Left lung (tissue), 10 donors: Measurements from ENCODE around the gene ZDHHC8. TPM values are rescaled to one million over a fixed set of nuclear protein-coding genes. Genes with fewer than 3 reads are reported as not detected.

Source experiments
- ATAC-seq: fragments of 200-7000 bp; cut with Tn5 transposase; one replicate; pipeline ENCODE4 v1.9.1; 2020; ENCODE audit warnings: moderate library complexity
- DNase-seq, 4 donors: peaks; one replicate each; pipeline ENCODE4 v3.0.0-alpha.2; 2013 to 2020
- H3K27ac ChIP-seq, 2 donors: fragments of 200-600 bp; sonication (generic) in 1 of 2; one replicate each; pipeline versions ENCODE4 v1.5.0 to v1.8.0; 2020 to 2021
- H3K27me3 ChIP-seq, 2 donors: fragments of 200-600 bp; sonication (generic) in 1 of 2; one replicate each; pipeline versions ENCODE4 v1.5.0 to v1.8.0; 2020 to 2021
- H3K36me3 ChIP-seq, 2 donors: fragments of 200-600 bp; sonication (generic) in 1 of 2; one replicate each; pipeline versions ENCODE4 v1.5.0 to v1.8.0; 2020 to 2021
- H3K4me1 ChIP-seq, 2 donors: fragments of 200-600 bp; one replicate each; pipeline ENCODE4 v1.8.0; 2021
- H3K4me3 ChIP-seq, 2 donors: fragments of 200-600 bp; sonication (generic) in 1 of 2; one replicate each; pipeline versions ENCODE4 v1.5.0 to v1.8.0; 2020 to 2021; ENCODE audit warnings: mild to moderate bottlenecking in 1 of 2
- H3K9me3 ChIP-seq, 2 donors: fragments of 200-600 bp; sonication (generic) in 1 of 2; one replicate each; pipeline versions ENCODE4 v1.5.0 to v1.8.0; 2020 to 2021
- CTCF ChIP-seq, 2 donors: fragments of 200-600 bp; sonication (generic) in 1 of 2; IDR thresholded peaks; one replicate each; pipeline versions ENCODE4 v1.5.0 to v1.8.0; 2021; ENCODE audit warnings: antibody characterized with exemption in 2 of 2
- intact Hi-C, 2 donors: fragments of 100-400 bp; cut with DNase I; formaldehyde crosslinking; loops; one replicate each; pipeline versions ENCODE4 v1.11.2 to v1.14.2; 2022
- polyA plus RNA-seq, 6 donors: library from polyadenylated mRNA; unstranded; fragments of 120-200 nt; gene quantifications; one replicate each; pipeline ENCODE4 v1.2.1, GENCODE V29; 2013; ENCODE audit not compliant: insufficient read length in 6 of 6
- total RNA-seq, 2 donors: library from RNA; stranded (reverse); fragmentation: NEBNext Ultra II Directional; extraction: Animal tissue kit (Norgen Biotek cat#: 25700); gene quantifications; one replicate each; pipeline ENCODE4 v1.2.1, GENCODE V29; 2021
- donor health status: DM: no; HTN: yes; CAD: no.
- donor health status: DM: no; HTN: no; CAD: no.

ZDHHC8 gene
- total and polyA plus RNA-seq, 8 donors = 34.4 to 81.8 (median 46.1) TPM

- Histone ChIP-seq H3K4me3 (no peak overlapping the region), H3K4me1 (no peaks in the 10 kb centered on the region), H3K27ac (no peak overlapping the region), H3K27me3 (no peaks in the 10 kb centered on the region), H3K36me3 (no peaks in the 10 kb centered on the region), H3K9me3 (no peaks in the 10 kb centered on the region)
- no peak for ATAC-seq
- no peak for TF ChIP-seq CTCF (IDR thresholded peaks at IDR 0.05)
- intact Hi-C loops = no loop called here
- no peak for DNase-seq
These were observed 33.3 kb downstream of the ZDHHC8 start for GRCh38 chr22:20164863-20165262.

GRCh38 chr22:20165421-20165820 lies 33.8 kb downstream of the ZDHHC8 start:
- intact Hi-C loops = no loop called here
- no peak overlapping the region for H3K4me3 ChIP-seq
- DNase-seq = no peak
- H3K4me1 ChIP-seq = no peaks in the 10 kb centered on the region
- no peaks in the 10 kb centered on the region for H3K9me3 ChIP-seq
- H3K27ac ChIP-seq = no peak overlapping the region
- ATAC-seq = no peak
- no peaks in the 10 kb centered on the region for H3K36me3 ChIP-seq
- H3K27me3 ChIP-seq = no peaks in the 10 kb centered on the region
- TF ChIP-seq CTCF (IDR thresholded peaks at IDR 0.05) = no peak

- intact Hi-C loops = no loop called here
- H3K27ac ChIP-seq = no peak overlapping the region
- no peaks in the 10 kb centered on the region for H3K27me3 ChIP-seq
- no peaks in the 10 kb centered on the region for H3K36me3 ChIP-seq
- TF ChIP-seq CTCF (IDR thresholded peaks at IDR 0.05) = no peak
- H3K9me3 ChIP-seq = no peaks in the 10 kb centered on the region
- no peak for ATAC-seq
- no peaks in the 10 kb centered on the region for H3K4me1 ChIP-seq
- no peak overlapping the region for H3K4me3 ChIP-seq
- no peak for DNase-seq
These were observed 34.3 kb downstream of the ZDHHC8 start for GRCh38 chr22:20165913-20166312.

- H3K4me3 ChIP-seq = no peak overlapping the region
- no peaks in the 10 kb centered on the region for H3K9me3 ChIP-seq
- TF ChIP-seq CTCF (IDR thresholded peaks at IDR 0.05) = no peak
- no peaks in the 10 kb centered on the region for H3K27me3 ChIP-seq
- ATAC-seq (no peak), DNase-seq (no peak)
- H3K36me3 ChIP-seq = no peaks in the 10 kb centered on the region
- no peaks in the 10 kb centered on the region for H3K4me1 ChIP-seq
- intact Hi-C loops = no loop called here
- H3K27ac ChIP-seq = no peak overlapping the region
These were observed 35.1 kb downstream of the ZDHHC8 start for GRCh38 chr22:20166703-20167102.

GRCh38 chr22:20167643-20168322 lies 36.2 kb downstream of the ZDHHC8 start:
- H3K27me3 ChIP-seq = no peaks in the 10 kb centered on the region
- H3K4me3 ChIP-seq = no peak overlapping the region
- H3K27ac ChIP-seq = no peak overlapping the region
- intact Hi-C loops = no loop called here
- DNase-seq = no peak
- H3K4me1 ChIP-seq = no peaks in the 10 kb centered on the region
- no peak for ATAC-seq
- no peaks in the 10 kb centered on the region for H3K9me3 ChIP-seq
- no peak for TF ChIP-seq CTCF (IDR thresholded peaks at IDR 0.05)
- no peaks in the 10 kb centered on the region for H3K36me3 ChIP-seq
